ENCODE measurements around the gene PXDC1. TPM values are rescaled to one million over a fixed set of nuclear protein-coding genes. Genes with fewer than 3 reads are reported as not detected.

PXDC1 gene
- total RNA-seq, 1 donor from 2014 or later = 41.0 TPM

- no peak overlapping the region for H3K4me3 Mint-ChIP-seq (ENCODE audit: unreplicated experiment)
- H3K9me3 Mint-ChIP-seq (ENCODE audit: unreplicated experiment) = no peaks in the 10 kb centered on the region
- no peak for TF ChIP-seq CTCF (IDR thresholded peaks at IDR 0.05; ENCODE audit: unreplicated experiment)
- H3K36me3 Mint-ChIP-seq (ENCODE audit: low read depth, unreplicated experiment) = peaks cover 9% of the 10 kb centered on the region
- DNase-seq (ENCODE audit: low spot score) = no peak
- H3K27ac Mint-ChIP-seq (ENCODE audit: unreplicated experiment) = no peak overlapping the region
- peaks cover 7% of the 10 kb centered on the region for H3K4me1 Mint-ChIP-seq (ENCODE audit: unreplicated experiment)
- peaks cover 7% of the 10 kb centered on the region for H3K27me3 Mint-ChIP-seq (ENCODE audit: unreplicated experiment)
Observed at GRCh38 chr6:3708540-3708939, 43.0 kb downstream of the PXDC1 start.

- no peak overlapping the region for H3K4me3 Mint-ChIP-seq (ENCODE audit: unreplicated experiment)
- H3K9me3 Mint-ChIP-seq (ENCODE audit: unreplicated experiment) = no peaks in the 10 kb centered on the region
- no peak overlapping the region for H3K27ac Mint-ChIP-seq (ENCODE audit: unreplicated experiment)
- H3K27me3 Mint-ChIP-seq (ENCODE audit: unreplicated experiment) = peaks cover 7% of the 10 kb centered on the region
- peaks cover 11% of the 10 kb centered on the region for H3K4me1 Mint-ChIP-seq (ENCODE audit: unreplicated experiment)
- no peak for DNase-seq (ENCODE audit: low spot score)
- peaks cover 12% of the 10 kb centered on the region for H3K36me3 Mint-ChIP-seq (ENCODE audit: low read depth, unreplicated experiment)
- no peak for TF ChIP-seq CTCF (IDR thresholded peaks at IDR 0.05; ENCODE audit: unreplicated experiment)
Observed at GRCh38 chr6:3707751-3708412, 43.6 kb downstream of the PXDC1 start.

- Mint-ChIP-seq H3K27ac (ENCODE audit: unreplicated experiment) (no peak overlapping the region), H3K4me3 (ENCODE audit: unreplicated experiment) (no peak overlapping the region), H3K27me3 (ENCODE audit: unreplicated experiment) (peaks cover 9% of the 10 kb centered on the region), H3K4me1 (ENCODE audit: unreplicated experiment) (peaks cover 15% of the 10 kb centered on the region), H3K36me3 (ENCODE audit: low read depth, unreplicated experiment) (peaks cover 12% of the 10 kb centered on the region), H3K9me3 (ENCODE audit: unreplicated experiment) (no peaks in the 10 kb centered on the region)
- DNase-seq (ENCODE audit: low spot score) = no peak
- TF ChIP-seq CTCF (IDR thresholded peaks at IDR 0.05; ENCODE audit: unreplicated experiment) = no peak
Observed at GRCh38 chr6:3707024-3707423, 44.5 kb downstream of the PXDC1 start.

- H3K36me3 Mint-ChIP-seq (ENCODE audit: low read depth, unreplicated experiment) = peaks cover 12% of the 10 kb centered on the region
- DNase-seq (ENCODE audit: low spot score) = no peak
- TF ChIP-seq CTCF (IDR thresholded peaks at IDR 0.05; ENCODE audit: unreplicated experiment) = no peak
- no peaks in the 10 kb centered on the region for H3K9me3 Mint-ChIP-seq (ENCODE audit: unreplicated experiment)
- peaks cover 15% of the 10 kb centered on the region for H3K4me1 Mint-ChIP-seq (ENCODE audit: unreplicated experiment)
- no peak overlapping the region for H3K27ac Mint-ChIP-seq (ENCODE audit: unreplicated experiment)
- no peak overlapping the region for H3K4me3 Mint-ChIP-seq (ENCODE audit: unreplicated experiment)
- H3K27me3 Mint-ChIP-seq (ENCODE audit: unreplicated experiment) = peaks cover 9% of the 10 kb centered on the region
Observed at GRCh38 chr6:3706547-3706946, 45.0 kb downstream of the PXDC1 start.

GRCh38 chr6:3701631-3702030, 49.9 kb downstream of the PXDC1 start:
- Mint-ChIP-seq H3K4me3 (ENCODE audit: unreplicated experiment) (no peak overlapping the region), H3K27me3 (ENCODE audit: unreplicated experiment) (peaks cover 12% of the 10 kb centered on the region), H3K36me3 (ENCODE audit: low read depth, unreplicated experiment) (peaks cover 18% of the 10 kb centered on the region), H3K27ac (ENCODE audit: unreplicated experiment) (no peak overlapping the region), H3K9me3 (ENCODE audit: unreplicated experiment) (no peaks in the 10 kb centered on the region), H3K4me1 (ENCODE audit: unreplicated experiment) (peaks cover 13% of the 10 kb centered on the region)
- no peak for DNase-seq (ENCODE audit: low spot score)
- no peak for TF ChIP-seq CTCF (IDR thresholded peaks at IDR 0.05; ENCODE audit: unreplicated experiment)
